Central memory CD8-positive, alpha-beta T cell (primary cell): Measurements from ENCODE around the gene ACSM6.
"Not testable (repeated sequence)": the region's sequence is repeated elsewhere in the genome, so short reads cannot be mapped to it uniquely, and the experiment has no call there.

ENCODE experiments used
- ATAC-seq: fragments of 150-1000 bp; cut with Tn5 transposase; replicated peaks from 2 replicates; pipeline ENCODE4 v1.10.0; 2022; ENCODE audit warnings: mild to moderate bottlenecking, moderate FRiP score, moderate number of reproducible peaks; ENCODE audit not compliant: poor library complexity, severe bottlenecking; ENCODE audit errors: extremely low read depth
- DNase-seq, 2 donors: peaks; one replicate each; pipeline ENCODE4 v3.0.0; 2021; ENCODE audit warnings: low spot score in 2 of 2
- H3K27ac Mint-ChIP-seq: one replicate; pipeline ENCODE4 v1.8.0; 2022; ENCODE audit warnings: low read depth, mild to moderate bottlenecking, moderate library complexity, mixed read lengths
- H3K27me3 Mint-ChIP-seq: one replicate; pipeline ENCODE4 v1.8.0; 2022; ENCODE audit warnings: mixed read lengths
- H3K36me3 Mint-ChIP-seq: one replicate; pipeline ENCODE4 v1.8.0; 2022; ENCODE audit warnings: mild to moderate bottlenecking, moderate library complexity, mixed read lengths; ENCODE audit not compliant: insufficient read depth
- H3K4me1 Mint-ChIP-seq: one replicate; pipeline ENCODE4 v1.8.0; 2022; ENCODE audit warnings: mixed read lengths
- H3K4me3 Mint-ChIP-seq: one replicate; pipeline ENCODE4 v1.8.0; 2022; ENCODE audit warnings: mild to moderate bottlenecking, moderate library complexity, mixed read lengths
- H3K9me3 Mint-ChIP-seq: one replicate; pipeline ENCODE4 v1.8.0; 2022; ENCODE audit warnings: mixed read lengths

ACSM6 gene

DNA sequence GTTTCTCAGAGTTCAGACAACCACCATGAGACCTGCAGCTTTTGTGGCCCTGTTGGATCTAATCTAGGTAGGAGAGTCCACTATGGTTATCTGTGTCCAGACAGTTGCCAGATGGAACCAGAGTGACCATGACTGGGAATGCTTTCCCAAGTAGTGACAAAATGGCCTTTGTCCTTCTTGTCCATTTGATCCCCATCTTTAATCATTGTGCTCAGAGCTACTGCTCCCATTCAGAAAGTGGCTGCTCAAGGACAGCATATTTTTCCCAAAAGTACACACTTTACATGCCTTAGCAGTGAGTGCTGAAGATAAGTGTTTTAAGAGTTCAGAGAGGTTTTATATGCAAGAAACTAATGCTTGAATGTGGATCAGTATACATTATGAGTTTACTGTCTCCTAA lies 5.4 kb upstream of the ACSM6 start:
- DNase-seq: no peak
- H3K36me3 Mint-ChIP-seq: no peaks in the 10 kb centered on the region
- no peak for ATAC-seq
- peaks cover 10% of the 10 kb centered on the region for H3K27me3 Mint-ChIP-seq
- H3K4me3 Mint-ChIP-seq: no peak overlapping the region
- H3K27ac Mint-ChIP-seq: no peak overlapping the region
- H3K9me3 Mint-ChIP-seq: no peaks in the 10 kb centered on the region
- peaks cover 6% of the 10 kb centered on the region for H3K4me1 Mint-ChIP-seq

- Mint-ChIP-seq H3K4me1 (no peaks in the 10 kb centered on the region), H3K36me3 (peaks cover 1% of the 10 kb centered on the region), H3K4me3 (no peak overlapping the region), H3K27me3 (peaks cover 9% of the 10 kb centered on the region), H3K9me3 (no peaks in the 10 kb centered on the region), H3K27ac (no peak overlapping the region)
- no peak for ATAC-seq
- no peak for DNase-seq
Observed at GRCh38 chr10:95196046-95196445, 2.0 kb downstream of the ACSM6 start.

DNA sequence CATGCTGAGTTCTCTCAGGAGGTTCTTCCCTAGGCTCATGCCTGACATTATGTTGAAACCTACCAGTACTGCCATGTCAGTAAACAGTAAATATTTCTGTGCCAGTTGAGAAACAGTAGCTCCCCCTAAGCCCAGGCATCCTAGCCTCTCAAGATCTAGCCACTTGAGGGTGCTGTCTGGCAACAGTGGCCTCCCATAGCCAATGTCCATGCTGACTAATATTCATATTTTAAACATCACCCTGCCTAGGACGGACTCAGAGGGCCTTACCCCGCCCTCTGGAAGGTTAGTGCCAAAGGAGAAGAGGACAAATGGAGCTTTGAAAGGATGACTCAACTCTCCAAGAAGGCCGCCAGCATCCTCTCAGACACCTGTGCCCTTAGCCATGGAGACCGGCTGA lies 7.7 kb downstream of the ACSM6 start:
- peaks cover 1% of the 10 kb centered on the region for H3K36me3 Mint-ChIP-seq
- ATAC-seq (no peak), DNase-seq (no peak)
- H3K9me3 Mint-ChIP-seq: no peaks in the 10 kb centered on the region
- no peaks in the 10 kb centered on the region for H3K4me1 Mint-ChIP-seq
- no peak overlapping the region for H3K4me3 Mint-ChIP-seq
- H3K27me3 Mint-ChIP-seq: peaks cover 9% of the 10 kb centered on the region
- H3K27ac Mint-ChIP-seq: no peak overlapping the region

DNA sequence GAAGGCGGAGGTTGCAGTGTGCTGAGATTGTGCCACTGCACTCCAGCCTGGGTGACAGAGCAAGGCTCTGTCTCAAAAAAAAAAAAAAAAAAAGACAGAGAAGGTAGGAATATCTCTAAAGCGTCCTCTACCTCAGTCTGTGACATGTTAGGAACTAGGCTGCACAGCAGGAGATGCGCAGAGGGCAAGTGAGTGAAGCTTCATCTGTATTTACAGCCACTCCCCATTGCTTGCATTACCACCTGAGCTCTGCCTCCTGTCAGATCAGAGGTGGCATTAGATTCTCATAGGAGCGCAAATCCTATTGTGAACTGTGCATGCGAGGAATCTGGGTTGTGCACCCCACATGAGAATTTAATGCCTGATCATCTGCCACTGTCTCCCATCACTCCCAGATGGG lies 8.8 kb downstream of the ACSM6 start:
- DNase-seq, H3K9me3 Mint-ChIP-seq, H3K4me1 Mint-ChIP-seq, H3K4me3 Mint-ChIP-seq, H3K27ac Mint-ChIP-seq, H3K27me3 Mint-ChIP-seq, ATAC-seq, H3K36me3 Mint-ChIP-seq: not testable (repeated sequence)

GRCh38 chr10:95208702-95209391 lies 14.8 kb downstream of the ACSM6 start:
- no peak for ATAC-seq
- H3K9me3 Mint-ChIP-seq: no peaks in the 10 kb centered on the region
- H3K4me3 Mint-ChIP-seq: no peak overlapping the region
- DNase-seq: no peak
- no peaks in the 10 kb centered on the region for H3K4me1 Mint-ChIP-seq
- no peaks in the 10 kb centered on the region for H3K36me3 Mint-ChIP-seq
- no peaks in the 10 kb centered on the region for H3K27me3 Mint-ChIP-seq
- H3K27ac Mint-ChIP-seq: no peak overlapping the region

DNA sequence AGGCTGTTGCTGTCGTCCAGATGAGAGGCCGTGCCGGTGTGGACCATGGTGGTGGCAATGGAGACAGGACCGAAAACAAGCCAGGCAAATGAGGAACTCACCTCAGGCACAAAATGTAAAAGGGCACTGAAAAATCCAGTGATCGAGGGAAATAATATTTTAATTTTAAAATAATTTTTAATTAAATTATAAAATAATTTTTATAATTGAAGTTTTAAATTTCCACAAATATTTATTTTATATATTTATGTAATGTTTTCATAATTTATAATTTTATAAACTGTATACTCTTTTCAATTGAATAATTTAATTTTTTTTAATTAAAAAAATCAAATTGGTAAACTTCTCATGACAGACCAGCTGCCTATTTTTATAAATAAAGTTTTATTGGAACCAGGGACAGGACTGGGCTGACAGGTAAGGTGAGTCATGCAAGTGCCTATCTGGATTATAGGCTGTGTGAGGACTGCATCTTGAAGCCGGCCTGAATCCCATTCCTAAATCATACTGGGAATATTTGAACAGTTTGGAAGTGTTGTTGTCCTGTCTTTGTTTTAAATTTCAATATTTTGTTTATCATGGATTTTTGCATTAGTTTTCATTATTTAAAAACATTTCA lies 15.6 kb downstream of the ACSM6 start:
- Mint-ChIP-seq H3K36me3 (no peaks in the 10 kb centered on the region), H3K4me1 (no peaks in the 10 kb centered on the region), H3K27ac (no peak overlapping the region), H3K27me3 (no peaks in the 10 kb centered on the region), H3K4me3 (no peak overlapping the region), H3K9me3 (no peaks in the 10 kb centered on the region)
- ATAC-seq (no peak), DNase-seq (no peak)

DNA sequence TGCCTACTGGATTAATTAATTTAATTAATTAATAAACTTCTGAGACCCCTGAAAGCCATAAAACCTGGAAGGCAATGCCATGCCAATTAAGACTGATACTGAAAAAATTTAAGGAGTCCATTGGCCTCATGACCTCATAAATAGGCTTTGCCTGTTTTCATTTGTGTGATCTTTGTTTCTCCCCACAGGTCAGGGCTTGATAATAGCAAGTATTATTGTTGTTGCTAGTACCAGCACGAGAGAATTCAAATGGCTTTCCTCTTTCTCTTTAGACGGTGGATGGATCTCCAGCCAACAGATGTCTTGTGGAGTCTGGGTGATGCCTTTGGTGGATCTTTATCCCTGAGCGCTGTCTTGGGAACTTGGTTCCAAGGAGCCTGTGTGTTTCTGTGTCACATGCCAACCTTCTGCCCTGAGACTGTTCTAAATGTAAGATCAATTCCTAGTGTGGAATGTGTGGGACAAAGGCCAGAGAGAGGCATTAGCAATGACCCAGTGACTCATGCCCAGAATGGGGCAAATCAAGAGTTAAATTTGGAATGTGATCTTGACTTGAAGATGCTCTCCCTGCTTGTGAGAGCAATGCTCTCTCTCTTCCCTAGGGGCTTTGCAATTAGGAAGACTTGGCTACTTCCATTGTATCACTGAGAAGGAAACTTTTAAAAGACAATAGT lies 17.7 kb downstream of the ACSM6 start:
- H3K9me3 Mint-ChIP-seq: no peaks in the 10 kb centered on the region
- H3K36me3 Mint-ChIP-seq: no peaks in the 10 kb centered on the region
- H3K27me3 Mint-ChIP-seq: no peaks in the 10 kb centered on the region
- H3K27ac Mint-ChIP-seq: no peak overlapping the region
- ATAC-seq (no peak), DNase-seq (no peak)
- H3K4me3 Mint-ChIP-seq: no peak overlapping the region
- no peaks in the 10 kb centered on the region for H3K4me1 Mint-ChIP-seq

DNA sequence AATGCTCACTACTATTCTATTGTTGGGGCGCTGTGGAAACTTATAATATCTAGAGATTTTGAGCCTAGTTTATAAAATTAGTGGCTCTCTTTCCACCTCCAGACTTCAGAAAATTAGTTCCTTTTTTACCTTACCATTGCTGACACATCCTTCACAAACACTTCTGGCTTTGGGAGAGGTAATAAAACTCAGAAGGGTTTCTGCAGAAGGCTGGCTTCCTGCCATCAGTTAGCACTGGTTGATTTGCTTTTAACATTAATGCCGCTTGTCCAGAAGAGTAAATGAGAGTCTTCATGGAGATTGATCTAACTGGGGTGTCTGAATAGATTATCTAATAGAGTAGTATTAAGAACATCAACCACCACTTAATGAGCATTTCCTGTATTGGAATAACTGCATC lies 20.3 kb downstream of the ACSM6 start:
- Mint-ChIP-seq H3K27me3 (no peaks in the 10 kb centered on the region), H3K27ac (no peak overlapping the region), H3K36me3 (no peaks in the 10 kb centered on the region), H3K4me3 (no peak overlapping the region), H3K9me3 (no peaks in the 10 kb centered on the region), H3K4me1 (no peaks in the 10 kb centered on the region)
- DNase-seq (no peak), ATAC-seq (no peak)

GRCh38 chr10:95214793-95215192 lies 20.8 kb downstream of the ACSM6 start:
- Mint-ChIP-seq H3K36me3 (no peaks in the 10 kb centered on the region), H3K9me3 (no peaks in the 10 kb centered on the region), H3K4me3 (no peak overlapping the region), H3K4me1 (no peaks in the 10 kb centered on the region), H3K27ac (no peak overlapping the region), H3K27me3 (no peaks in the 10 kb centered on the region)
- DNase-seq: no peak
- no peak for ATAC-seq

GRCh38 chr10:95217476-95217875 lies 23.4 kb downstream of the ACSM6 start:
- H3K36me3 Mint-ChIP-seq: no peaks in the 10 kb centered on the region
- no peak overlapping the region for H3K27ac Mint-ChIP-seq
- no peak for ATAC-seq
- no peaks in the 10 kb centered on the region for H3K27me3 Mint-ChIP-seq
- no peak for DNase-seq
- H3K4me3 Mint-ChIP-seq: no peak overlapping the region
- no peaks in the 10 kb centered on the region for H3K4me1 Mint-ChIP-seq
- H3K9me3 Mint-ChIP-seq: no peaks in the 10 kb centered on the region

GRCh38 chr10:95220539-95220938 lies 26.5 kb downstream of the ACSM6 start:
- no peaks in the 10 kb centered on the region for H3K9me3 Mint-ChIP-seq
- H3K4me3 Mint-ChIP-seq: no peak overlapping the region
- no peaks in the 10 kb centered on the region for H3K4me1 Mint-ChIP-seq
- no peaks in the 10 kb centered on the region for H3K36me3 Mint-ChIP-seq
- DNase-seq: no peak
- no peak for ATAC-seq
- H3K27ac Mint-ChIP-seq: no peak overlapping the region
- no peaks in the 10 kb centered on the region for H3K27me3 Mint-ChIP-seq

DNA sequence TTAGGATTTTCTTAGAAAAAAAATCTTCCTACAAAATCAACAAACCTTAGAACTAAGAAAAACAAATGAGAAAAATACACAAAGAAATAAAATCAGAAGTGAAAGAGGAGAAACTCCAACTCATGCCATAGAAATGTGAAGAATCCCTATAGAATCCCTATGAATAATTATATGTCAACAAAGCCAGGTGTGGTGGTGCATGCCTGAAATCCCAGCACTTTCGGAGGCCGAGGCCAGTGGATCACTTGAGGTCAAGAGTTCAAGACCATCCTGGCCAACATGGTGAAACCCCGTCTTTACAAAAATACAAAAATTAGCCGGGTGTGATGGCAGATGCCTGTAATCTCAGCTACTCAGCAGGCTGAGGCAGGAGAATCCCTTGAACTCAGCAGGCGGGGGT lies 27.1 kb downstream of the ACSM6 start:
- DNase-seq: no peak

GRCh38 chr10:95225136-95225535 lies 31.1 kb downstream of the ACSM6 start:
- H3K4me1 Mint-ChIP-seq: no peaks in the 10 kb centered on the region
- H3K27ac Mint-ChIP-seq: no peak overlapping the region
- ATAC-seq (no peak), DNase-seq (no peak)
- H3K9me3 Mint-ChIP-seq: no peaks in the 10 kb centered on the region
- H3K4me3 Mint-ChIP-seq: no peak overlapping the region
- H3K36me3 Mint-ChIP-seq: no peaks in the 10 kb centered on the region
- peaks cover 1% of the 10 kb centered on the region for H3K27me3 Mint-ChIP-seq

More for the DNA sequence above, 27.1 kb downstream of the ACSM6 start:
- H3K27ac Mint-ChIP-seq: no peak overlapping the region
- H3K9me3 Mint-ChIP-seq: no peaks in the 10 kb centered on the region
- H3K36me3 Mint-ChIP-seq: no peaks in the 10 kb centered on the region
- ATAC-seq: no peak
- H3K4me1 Mint-ChIP-seq: no peaks in the 10 kb centered on the region
- H3K27me3 Mint-ChIP-seq: no peaks in the 10 kb centered on the region
- no peak overlapping the region for H3K4me3 Mint-ChIP-seq
